Naive thymus-derived CD4-positive, alpha-beta T cell (primary cell): ENCODE measurements around the gene GALNT14. TPM values are rescaled to one million over a fixed set of nuclear protein-coding genes. Genes with fewer than 3 reads are reported as not detected.

Experiments used
- ATAC-seq: fragments of 150-1000 bp; cut with Tn5 transposase; 2 replicates; pipeline ENCODE4 v1.10.0; 2021; ENCODE audit warnings: mild to moderate bottlenecking, moderate library complexity
- CTCF ChIA-PET: fragments of 350-600 bp; sonication (Branson Sonifier 250); formaldehyde crosslinking; loops from one replicate; lab custom pipeline; 2021; ENCODE audit warnings: antibody characterized with exemption; lab: Charles Lee
- POLR2A ChIA-PET: fragments of 350-600 bp; sonication (Branson Sonifier 250); formaldehyde crosslinking; loops from one replicate; lab custom pipeline; 2021; ENCODE audit warnings: antibody characterized with exemption, inconsistent platforms; lab: Charles Lee
- DNase-seq, 9 donors: peaks; one replicate each; pipeline versions ENCODE4 v3.0.0 to v3.0.0-alpha.2; 2020 to 2022; ENCODE audit warnings: mixed read lengths in 1 of 9
- H3K27ac ChIP-seq: one replicate; pipeline ENCODE4 v1.7.0; 2013; ENCODE audit warnings: mild to moderate bottlenecking, low read depth, low read length, moderate library complexity
- H3K27me3 ChIP-seq, 2 donors: one replicate each; pipeline ENCODE4 v1.7.0; 2013; ENCODE audit warnings: low read length in 2 of 2, mild to moderate bottlenecking in 2 of 2, moderate library complexity in 2 of 2; ENCODE audit not compliant: control insufficient read depth in 2 of 2, insufficient read depth in 2 of 2
- H3K36me3 ChIP-seq, 3 experiments: 1 replicate in 2 of 3; 2 replicates in 1 of 3; pipeline ENCODE4 v1.7.0; 2013; ENCODE audit warnings: low read length in 3 of 3, mild to moderate bottlenecking in 3 of 3, moderate library complexity in 1 of 3; ENCODE audit not compliant: insufficient read depth in 3 of 3, control insufficient read depth in 2 of 3
- H3K4me1 ChIP-seq, 2 donors: one replicate each; pipeline ENCODE4 v1.7.0; 2013; ENCODE audit warnings: low read length in 2 of 2, mild to moderate bottlenecking in 2 of 2, moderate library complexity in 1 of 2; ENCODE audit not compliant: control insufficient read depth in 2 of 2, insufficient read depth in 2 of 2
- H3K4me3 ChIP-seq: 2 replicates; pipeline ENCODE4 v1.7.0; 2013; ENCODE audit warnings: mild to moderate bottlenecking, low read length
- H3K9me3 ChIP-seq, 3 experiments: 1 replicate in 2 of 3; 2 replicates in 1 of 3; pipeline ENCODE4 v1.7.0; 2013; ENCODE audit warnings: low read length in 3 of 3; ENCODE audit not compliant: control insufficient read depth in 2 of 3
- H3K27ac Mint-ChIP-seq, 9 donors: one replicate each; pipeline ENCODE4 v1.8.0; 2020 to 2022; ENCODE audit warnings: mixed read lengths in 9 of 9, mild to moderate bottlenecking in 8 of 9, moderate library complexity in 5 of 9, inconsistent platforms in 2 of 9
- H3K27me3 Mint-ChIP-seq, 5 donors: one replicate each; pipeline ENCODE4 v1.8.0; 2021 to 2022; ENCODE audit warnings: mixed read lengths in 5 of 5, mild to moderate bottlenecking in 1 of 5
- H3K36me3 Mint-ChIP-seq, 5 donors: one replicate each; pipeline ENCODE4 v1.8.0; 2020 to 2022; ENCODE audit warnings: mixed read lengths in 5 of 5, mild to moderate bottlenecking in 3 of 5, inconsistent platforms in 1 of 5
- H3K4me1 Mint-ChIP-seq, 7 donors: one replicate each; pipeline ENCODE4 v1.8.0; 2020 to 2022; ENCODE audit warnings: mixed read lengths in 7 of 7, mild to moderate bottlenecking in 3 of 7, inconsistent platforms in 1 of 7
- H3K4me3 Mint-ChIP-seq, 10 donors: one replicate each; pipeline ENCODE4 v1.8.0; 2020 to 2022; ENCODE audit warnings: mild to moderate bottlenecking in 10 of 10, mixed read lengths in 10 of 10, moderate library complexity in 6 of 10, inconsistent platforms in 2 of 10
- H3K9me3 Mint-ChIP-seq, 11 donors: one replicate each; pipeline ENCODE4 v1.8.0; 2020 to 2022; ENCODE audit warnings: mixed read lengths in 11 of 11, mild to moderate bottlenecking in 4 of 11, inconsistent platforms in 1 of 11, moderate library complexity in 1 of 11
- intact Hi-C, 2 donors: fragments of 100-400 bp; cut with micrococcal nuclease; formaldehyde crosslinking; loops; one replicate each; pipeline ENCODE4 v1.15.1; 2023
- polyA plus RNA-seq, 2 donors: library from polyadenylated mRNA; unstranded; fragments of 300-500 nt; fragmentation: Illumina TruSeq; gene quantifications; one replicate each; pipeline ENCODE4 v1.2.3, GENCODE V29; 2021
- total RNA-seq, 6 experiments: library from RNA in 5 of 6; stranded (reverse) in 5 of 6; gene quantifications; 1 replicate in 5 of 6; 2 replicates in 1 of 6; pipeline ENCODE4 v1.2.3 and lab custom pipeline; 2021 to 2026

Gene GALNT14
- total and polyA plus RNA-seq, 7 experiments from 2014 or later = 0.64 to 1.1 TPM; not detected in 5

DNA sequence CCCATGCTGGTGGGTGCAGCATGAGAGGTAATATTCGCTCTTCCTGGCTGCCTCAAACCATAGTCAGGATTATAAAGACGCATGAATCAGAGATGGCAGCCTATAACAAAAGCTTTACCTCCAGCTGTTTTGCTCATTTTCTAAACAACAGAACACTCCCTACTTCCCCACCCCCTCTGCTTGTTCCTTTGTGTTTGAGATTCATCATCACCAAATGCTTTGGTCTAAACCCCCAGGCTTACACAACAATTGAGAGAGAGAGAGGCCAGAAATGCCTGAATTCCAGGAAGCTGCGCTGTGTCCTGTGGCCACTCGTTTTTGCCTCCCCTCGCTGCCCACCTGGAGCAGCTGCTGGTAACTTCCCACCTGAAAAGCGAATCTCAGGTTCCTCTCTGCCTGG is 252.2 kb downstream of the GALNT14 start:
- intact Hi-C loops = no loop called here
- H3K4me3 ChIP-seq = no peak overlapping the region
- ATAC-seq (no peak), DNase-seq (no peak)
- no peak overlapping the region for H3K27ac Mint-ChIP-seq
- no peaks in the 10 kb centered on the region for H3K27me3 ChIP-seq
- no peaks in the 10 kb centered on the region for H3K36me3 ChIP-seq
- POLR2A ChIA-PET = no interaction called here
- no peaks in the 10 kb centered on the region for H3K9me3 ChIP-seq
- no peaks in the 10 kb centered on the region for H3K36me3 Mint-ChIP-seq
- H3K27ac ChIP-seq = no peak overlapping the region
- peaks cover 5 to 45% (median 21%) of the 10 kb centered on the region in 5 donors for H3K27me3 Mint-ChIP-seq
- H3K4me1 ChIP-seq = no peaks in the 10 kb centered on the region
- H3K4me3 Mint-ChIP-seq = no peak overlapping the region
- H3K4me1 Mint-ChIP-seq = peaks cover 0 to 3% (median 0%) of the 10 kb centered on the region in 7 donors
- CTCF ChIA-PET = no interaction called here
- peaks cover 0 to 1% (median 0%) of the 10 kb centered on the region in 11 donors for H3K9me3 Mint-ChIP-seq

DNA sequence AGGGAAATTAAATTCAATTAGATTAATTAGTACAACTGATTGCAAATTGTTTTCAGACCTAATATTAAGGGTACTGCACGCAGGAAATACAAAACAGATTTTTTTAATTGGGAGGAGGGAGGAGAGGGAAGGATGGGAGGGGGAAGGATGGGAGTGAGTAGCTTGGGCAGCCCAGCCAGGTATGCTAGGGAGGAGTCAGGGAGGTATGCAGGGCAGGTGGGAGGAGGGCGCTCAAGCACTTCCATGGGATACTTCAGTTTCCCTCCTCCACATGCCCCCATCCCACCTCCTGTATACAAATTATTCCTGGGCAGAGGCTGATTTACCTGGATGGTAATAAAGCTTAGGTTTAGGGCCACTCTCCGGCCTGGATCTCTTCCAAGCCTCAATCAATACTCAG is 254.4 kb downstream of the GALNT14 start:
- H3K36me3 Mint-ChIP-seq = no peaks in the 10 kb centered on the region
- Histone ChIP-seq H3K36me3 (no peaks in the 10 kb centered on the region), H3K27ac (no peak overlapping the region), H3K9me3 (no peaks in the 10 kb centered on the region), H3K4me3 (no peak overlapping the region), H3K4me1 (no peaks in the 10 kb centered on the region), H3K27me3 (no peaks in the 10 kb centered on the region)
- no peak overlapping the region for H3K4me3 Mint-ChIP-seq
- H3K27me3 Mint-ChIP-seq = peaks cover 3 to 34% (median 16%) of the 10 kb centered on the region in 5 donors
- CTCF ChIA-PET = no interaction called here
- no peak overlapping the region for H3K27ac Mint-ChIP-seq
- DNase-seq (no peak), ATAC-seq (no peak)
- intact Hi-C loops = no loop called here
- POLR2A ChIA-PET = no interaction called here
- H3K9me3 Mint-ChIP-seq = peaks cover 0 to 1% (median 0%) of the 10 kb centered on the region in 11 donors
- H3K4me1 Mint-ChIP-seq = peaks cover 0 to 3% (median 0%) of the 10 kb centered on the region in 7 donors

DNA sequence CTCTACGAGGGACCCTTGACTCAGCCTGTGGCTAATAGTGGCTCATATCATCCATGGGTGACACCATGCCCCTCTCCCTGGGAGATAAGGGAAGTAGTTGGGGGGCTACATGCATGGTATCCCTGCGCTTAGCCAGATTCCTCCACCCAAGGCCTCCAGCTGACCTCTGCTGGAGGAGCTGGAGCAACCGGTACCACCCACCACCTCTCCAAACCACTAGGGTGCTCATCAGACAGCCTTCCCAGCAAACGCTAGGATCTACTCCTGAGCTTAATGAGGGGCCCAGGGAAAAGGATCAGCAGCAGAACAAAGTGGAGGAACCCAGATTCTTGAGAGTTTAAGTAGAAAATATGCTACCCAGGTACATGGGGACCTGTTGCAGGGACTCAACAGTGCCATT is 255.1 kb downstream of the GALNT14 start:
- ChIA-PET CTCF (no interaction called here), POLR2A (no interaction called here)
- Mint-ChIP-seq H3K27ac (no peak overlapping the region), H3K4me1 (peaks cover 0 to 3% (median 0%) of the 10 kb centered on the region in 7 donors), H3K27me3 (peaks cover 3 to 36% (median 20%) of the 10 kb centered on the region in 5 donors), H3K36me3 (no peaks in the 10 kb centered on the region), H3K9me3 (peaks cover 0 to 1% (median 0%) of the 10 kb centered on the region in 11 donors), H3K4me3 (no peak overlapping the region)
- no peaks in the 10 kb centered on the region for H3K9me3 ChIP-seq
- H3K4me1 ChIP-seq = no peaks in the 10 kb centered on the region
- ATAC-seq = no peak
- intact Hi-C loops = no loop called here
- no peak overlapping the region for H3K27ac ChIP-seq
- H3K27me3 ChIP-seq = no peaks in the 10 kb centered on the region
- DNase-seq = no peak
- no peak overlapping the region for H3K4me3 ChIP-seq
- H3K36me3 ChIP-seq = no peaks in the 10 kb centered on the region

- Histone ChIP-seq H3K9me3 (no peaks in the 10 kb centered on the region), H3K4me1 (no peaks in the 10 kb centered on the region), H3K27ac (no peak overlapping the region), H3K4me3 (no peak overlapping the region), H3K36me3 (no peaks in the 10 kb centered on the region), H3K27me3 (no peaks in the 10 kb centered on the region)
- no peak for ATAC-seq
- DNase-seq = no peak
- intact Hi-C loops = no loop called here
- Mint-ChIP-seq H3K4me3 (no peak overlapping the region), H3K4me1 (no peaks in the 10 kb centered on the region), H3K9me3 (peaks cover 0 to 1% (median 0%) of the 10 kb centered on the region in 11 donors), H3K36me3 (no peaks in the 10 kb centered on the region), H3K27ac (no peak overlapping the region), H3K27me3 (peaks cover 5 to 45% (median 15%) of the 10 kb centered on the region in 5 donors)
- ChIA-PET CTCF (no interaction called here), POLR2A (no interaction called here)
Measured at GRCh38 chr2:30880516-30880915, 257.7 kb downstream of the GALNT14 start.

DNA sequence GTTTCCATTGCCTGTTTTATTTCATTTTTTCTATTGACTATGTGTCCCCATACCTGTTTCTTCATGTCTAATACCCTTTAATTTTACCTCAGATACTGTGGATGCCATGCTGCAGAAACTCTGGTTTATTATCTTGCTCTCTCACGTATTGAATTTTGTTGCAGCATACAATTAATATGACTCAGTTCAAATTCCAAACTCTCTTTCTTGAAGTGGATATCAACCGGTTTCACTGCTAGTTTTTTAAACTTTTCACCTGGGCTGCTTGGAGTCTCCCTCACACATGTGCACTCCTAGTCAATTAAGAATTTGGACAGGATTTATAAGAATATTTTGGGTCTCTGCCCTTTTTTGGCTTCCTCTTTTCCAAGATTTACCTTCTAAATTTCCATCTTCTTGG is 260.4 kb downstream of the GALNT14 start:
- CTCF ChIA-PET = no interaction called here
- peaks cover 14 to 59% (median 21%) of the 10 kb centered on the region in 5 donors for H3K27me3 Mint-ChIP-seq

GRCh38 chr2:30872797-30873196 is 265.4 kb downstream of the GALNT14 start:
- intact Hi-C loops = no loop called here
- no peak for DNase-seq
- no peak overlapping the region for H3K27ac ChIP-seq
- no peaks in the 10 kb centered on the region for H3K9me3 ChIP-seq
- H3K4me1 ChIP-seq = no peaks in the 10 kb centered on the region
- POLR2A ChIA-PET = no interaction called here
- no peak for ATAC-seq
- no peaks in the 10 kb centered on the region for H3K36me3 Mint-ChIP-seq
- no peaks in the 10 kb centered on the region for H3K27me3 ChIP-seq
- CTCF ChIA-PET = no interaction called here
- peaks cover 0 to 19% (median 4%) of the 10 kb centered on the region in 11 donors for H3K9me3 Mint-ChIP-seq
- no peak overlapping the region for H3K4me3 ChIP-seq
- no peak overlapping the region for H3K4me3 Mint-ChIP-seq
- peaks cover 14 to 40% (median 26%) of the 10 kb centered on the region in 5 donors for H3K27me3 Mint-ChIP-seq
- no peaks in the 10 kb centered on the region for H3K36me3 ChIP-seq
- H3K4me1 Mint-ChIP-seq = no peaks in the 10 kb centered on the region
- H3K27ac Mint-ChIP-seq = no peak overlapping the region

More for the DNA sequence above, 260.4 kb downstream of the GALNT14 start:
- ATAC-seq (no peak), DNase-seq (no peak)
- Histone ChIP-seq H3K27me3 (no peaks in the 10 kb centered on the region), H3K9me3 (no peaks in the 10 kb centered on the region), H3K4me3 (no peak overlapping the region), H3K4me1 (no peaks in the 10 kb centered on the region), H3K36me3 (no peaks in the 10 kb centered on the region), H3K27ac (no peak overlapping the region)
- Mint-ChIP-seq H3K4me1 (no peaks in the 10 kb centered on the region), H3K36me3 (no peaks in the 10 kb centered on the region), H3K4me3 (no peak overlapping the region), H3K27ac (no peak overlapping the region), H3K9me3 (peaks cover 0 to 19% (median 3%) of the 10 kb centered on the region in 11 donors)
- intact Hi-C loops = no loop called here
- POLR2A ChIA-PET = no interaction called here

- H3K27ac Mint-ChIP-seq = no peak overlapping the region
- Histone ChIP-seq H3K27ac (no peak overlapping the region), H3K9me3 (no peaks in the 10 kb centered on the region), H3K4me3 (no peak overlapping the region), H3K36me3 (no peaks in the 10 kb centered on the region), H3K4me1 (no peaks in the 10 kb centered on the region), H3K27me3 (no peaks in the 10 kb centered on the region)
- intact Hi-C loops = no loop called here
- no peaks in the 10 kb centered on the region for H3K4me1 Mint-ChIP-seq
- POLR2A ChIA-PET = no interaction called here
- H3K9me3 Mint-ChIP-seq = peaks cover 0 to 19% (median 4%) of the 10 kb centered on the region in 11 donors
- no peak for DNase-seq
- H3K36me3 Mint-ChIP-seq = no peaks in the 10 kb centered on the region
- H3K4me3 Mint-ChIP-seq = no peak overlapping the region
- peaks cover 14 to 40% (median 22%) of the 10 kb centered on the region in 5 donors for H3K27me3 Mint-ChIP-seq
- no peak for ATAC-seq
- CTCF ChIA-PET = no interaction called here
Measured at GRCh38 chr2:30871980-30872789, 266.1 kb downstream of the GALNT14 start.
